Endothelial cell of umbilical vein (primary cell): ENCODE results near the gene PPM1D.

ENCODE experiments used
- CTCF ChIP-seq, 2 donors: IDR thresholded peaks; 1 replicate in 1 of 2; 2 replicates in 1 of 2; pipeline ENCODE4 v1.5.1; 2011; ENCODE audit warnings: low read length in 2 of 2, mild to moderate bottlenecking in 2 of 2, moderate library complexity in 2 of 2, control low read depth in 1 of 2, inconsistent platforms in 1 of 2, low read depth in 1 of 2; ENCODE audit not compliant: insufficient read depth in 1 of 2; ENCODE audit errors: extremely low read depth in 1 of 2
- EZH2 ChIP-seq: IDR thresholded peaks from 2 replicates; pipeline ENCODE4 v1.6.1; 2012; ENCODE audit warnings: borderline replicate concordance, low read depth, mild to moderate bottlenecking, moderate library complexity, low read length, inconsistent platforms; ENCODE audit not compliant: severe bottlenecking
- FOS ChIP-seq: IDR thresholded peaks from 2 replicates; pipeline ENCODE4 v1.6.1; 2011; ENCODE audit warnings: mild to moderate bottlenecking, low read length, moderate library complexity, borderline replicate concordance; ENCODE audit not compliant: insufficient read depth
- GATA2 ChIP-seq: IDR thresholded peaks from 2 replicates; pipeline ENCODE4 v1.7.0; 2011; ENCODE audit warnings: low read depth, mild to moderate bottlenecking, moderate library complexity, mixed read lengths, low read length; ENCODE audit not compliant: insufficient read length, insufficient read depth
- JUN ChIP-seq: IDR thresholded peaks from 2 replicates; pipeline ENCODE4 v1.6.1; 2011; ENCODE audit warnings: borderline replicate concordance, low read depth; ENCODE audit not compliant: insufficient read length, insufficient read depth
- MAX ChIP-seq: IDR thresholded peaks from 2 replicates; pipeline ENCODE4 v1.6.1; 2011; ENCODE audit not compliant: insufficient read depth, insufficient read length
- MYC ChIP-seq: IDR thresholded peaks from one replicate; pipeline ENCODE4 v1.6.1; 2011; ENCODE audit warnings: mild to moderate bottlenecking, low read depth, low read length
- POLR2A ChIP-seq: IDR thresholded peaks from 2 replicates; pipeline ENCODE4 v1.6.1; 2012; ENCODE audit warnings: low read depth, mild to moderate bottlenecking, control low read depth, low read length
- POLR2AphosphoS5 ChIP-seq: IDR thresholded peaks from 2 replicates; pipeline ENCODE4 v1.6.1; 2012; ENCODE audit warnings: low read depth, mild to moderate bottlenecking, control low read depth, low read length, moderate library complexity; ENCODE audit not compliant: insufficient read depth

GRCh38 chr17:60646701-60647100, 46.7 kb downstream of the PPM1D start:
- TF ChIP-seq POLR2A (no peak), MYC (no peak), CTCF (IDR thresholded peaks at IDR 0.05; ENCODE audit: extremely low read depth in 1 of 2, insufficient read depth in 1 of 2, low read depth in 1 of 2, low read length in 2 of 2) (no peak), POLR2AphosphoS5 (no peak), JUN (no peak), MAX (no peak), EZH2 (no peak), GATA2 (no peak), FOS (no peak)
